Fibroblast of lung (primary cell): ENCODE results near the gene PGM5. TPM values are rescaled to one million over a fixed set of nuclear protein-coding genes. Genes with fewer than 3 reads are reported as not detected.

Experiments
- DNase-seq, 2 donors: peaks; one replicate each; pipeline versions ENCODE4 v3.0.0 to v3.0.0-alpha.2; 2010; ENCODE audit warnings: low read depth in 2 of 2
- H2AFZ ChIP-seq: 2 replicates; pipeline ENCODE4 v1.5.1; 2012; ENCODE audit warnings: low read length, control low read depth, inconsistent platforms
- H3K27ac ChIP-seq: 2 replicates; pipeline ENCODE4 v1.5.1; 2011; ENCODE audit warnings: low read length, control low read depth; ENCODE audit not compliant: insufficient read depth
- H3K27me3 ChIP-seq: 2 replicates; pipeline ENCODE4 v1.5.1; 2011; ENCODE audit warnings: mild to moderate bottlenecking, low read length; ENCODE audit not compliant: control insufficient read depth, insufficient read depth
- H3K36me3 ChIP-seq: 2 replicates; pipeline ENCODE4 v1.5.1; 2011; ENCODE audit warnings: low read length; ENCODE audit not compliant: control insufficient read depth, insufficient read depth
- H3K4me1 ChIP-seq: 2 replicates; pipeline ENCODE4 v1.5.1; 2011; ENCODE audit warnings: low read length; ENCODE audit not compliant: control insufficient read depth, insufficient read depth; ENCODE audit errors: extremely low read depth
- H3K4me2 ChIP-seq: 2 replicates; pipeline ENCODE4 v1.5.1; 2011; ENCODE audit warnings: low read length, control low read depth; ENCODE audit not compliant: insufficient read depth; ENCODE audit errors: extremely low read depth
- H3K4me3 ChIP-seq, 4 experiments: fragments of 200-600 bp in 1 of 4; sonication (generic) in 1 of 4; replicated peaks in 1 of 4; 2 replicates each; pipeline ENCODE4 v1.5.1; 2011 to 2016; ENCODE audit warnings: low read length in 4 of 4, low read depth in 3 of 4, mild to moderate bottlenecking in 3 of 4, control low read depth in 2 of 4, inconsistent platforms in 1 of 4, mixed read lengths in 1 of 4; ENCODE audit not compliant: insufficient read depth in 1 of 4; ENCODE audit errors: control extremely low read depth in 1 of 4
- H3K79me2 ChIP-seq: 2 replicates; pipeline ENCODE4 v1.5.1; 2012; ENCODE audit warnings: mild to moderate bottlenecking, low read length, inconsistent platforms; ENCODE audit not compliant: control insufficient read depth, insufficient read depth
- H3K9ac ChIP-seq: 2 replicates; pipeline ENCODE4 v1.5.1; 2011; ENCODE audit warnings: mild to moderate bottlenecking, low read length, control low read depth; ENCODE audit not compliant: insufficient read depth
- H3K9me3 ChIP-seq: 2 replicates; pipeline ENCODE4 v1.5.1; 2012; ENCODE audit warnings: low read depth, low read length; ENCODE audit not compliant: control insufficient read depth, insufficient read depth
- H4K20me1 ChIP-seq: 2 replicates; pipeline ENCODE4 v1.5.1; 2011; ENCODE audit warnings: low read length; ENCODE audit not compliant: control insufficient read depth, insufficient read depth; ENCODE audit errors: extremely low read depth
- EZH2 ChIP-seq: IDR thresholded peaks from 2 replicates; pipeline ENCODE4 v1.5.1; 2012; ENCODE audit warnings: low read length, control low read depth, mild to moderate bottlenecking; ENCODE audit errors: missing control alignments
- polyA plus RNA-seq, 2 donors: library from polyadenylated mRNA; depleted of rRNA in 1 of 2; stranded (reverse) in 1 of 2; unstranded in 1 of 2; fragments of >200 nt; gene quantifications; 2 replicates each; pipeline ENCODE4 v1.2.1, GENCODE V29; 2011 to 2012; ENCODE audit warnings: missing spikeins in 1 of 2
- total RNA-seq: library from RNA; depleted of rRNA; stranded (reverse); fragments of >200 nt; gene quantifications from 2 replicates; pipeline ENCODE4 v1.2.1, GENCODE V29; 2014
- TF ChIP-seq, protein P1 (sequence below), 2 donors: IDR thresholded peaks in 1 of 2; conservative IDR thresholded peaks in 1 of 2; 1 replicate in 1 of 2; 2 replicates in 1 of 2; pipeline ENCODE4 v1.5.1; 2011 to 2012; ENCODE audit warnings: low read length in 2 of 2, control low read depth in 1 of 2, inconsistent platforms in 1 of 2, low read depth in 1 of 2, mild to moderate bottlenecking in 1 of 2

The PGM5 gene
- total and polyA plus RNA-seq, 2 donors (not counting 1 experiment from before 2014, with no cell fraction given) = 42.6 to 113 TPM

GRCh38 chr9:68513981-68514380, 157.6 kb downstream of the PGM5 start:
- Histone ChIP-seq H3K9ac (no peak overlapping the region), H3K4me3 (no peak overlapping the region), H3K4me1 (peaks cover 8% of the 10 kb centered on the region), H2AFZ (no peak overlapping the region), H3K9me3 (no peaks in the 10 kb centered on the region), H3K36me3 (no peaks in the 10 kb centered on the region), H3K27me3 (no peaks in the 10 kb centered on the region), H3K4me2 (no peak overlapping the region), H3K79me2 (no peaks in the 10 kb centered on the region), H3K27ac (no peak overlapping the region), H4K20me1 (no peaks in the 10 kb centered on the region)
- DNase-seq = no peak
- TF ChIP-seq EZH2 = no peak
- TF ChIP-seq, protein P1, sequence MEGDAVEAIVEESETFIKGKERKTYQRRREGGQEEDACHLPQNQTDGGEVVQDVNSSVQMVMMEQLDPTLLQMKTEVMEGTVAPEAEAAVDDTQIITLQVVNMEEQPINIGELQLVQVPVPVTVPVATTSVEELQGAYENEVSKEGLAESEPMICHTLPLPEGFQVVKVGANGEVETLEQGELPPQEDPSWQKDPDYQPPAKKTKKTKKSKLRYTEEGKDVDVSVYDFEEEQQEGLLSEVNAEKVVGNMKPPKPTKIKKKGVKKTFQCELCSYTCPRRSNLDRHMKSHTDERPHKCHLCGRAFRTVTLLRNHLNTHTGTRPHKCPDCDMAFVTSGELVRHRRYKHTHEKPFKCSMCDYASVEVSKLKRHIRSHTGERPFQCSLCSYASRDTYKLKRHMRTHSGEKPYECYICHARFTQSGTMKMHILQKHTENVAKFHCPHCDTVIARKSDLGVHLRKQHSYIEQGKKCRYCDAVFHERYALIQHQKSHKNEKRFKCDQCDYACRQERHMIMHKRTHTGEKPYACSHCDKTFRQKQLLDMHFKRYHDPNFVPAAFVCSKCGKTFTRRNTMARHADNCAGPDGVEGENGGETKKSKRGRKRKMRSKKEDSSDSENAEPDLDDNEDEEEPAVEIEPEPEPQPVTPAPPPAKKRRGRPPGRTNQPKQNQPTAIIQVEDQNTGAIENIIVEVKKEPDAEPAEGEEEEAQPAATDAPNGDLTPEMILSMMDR (conservative IDR thresholded peaks at IDR 0.05 in 1 of 2, IDR thresholded peaks at IDR 0.05 in 1 of 2; ENCODE audit: low read depth in 1 of 2, low read length in 2 of 2) = no peak

DNA sequence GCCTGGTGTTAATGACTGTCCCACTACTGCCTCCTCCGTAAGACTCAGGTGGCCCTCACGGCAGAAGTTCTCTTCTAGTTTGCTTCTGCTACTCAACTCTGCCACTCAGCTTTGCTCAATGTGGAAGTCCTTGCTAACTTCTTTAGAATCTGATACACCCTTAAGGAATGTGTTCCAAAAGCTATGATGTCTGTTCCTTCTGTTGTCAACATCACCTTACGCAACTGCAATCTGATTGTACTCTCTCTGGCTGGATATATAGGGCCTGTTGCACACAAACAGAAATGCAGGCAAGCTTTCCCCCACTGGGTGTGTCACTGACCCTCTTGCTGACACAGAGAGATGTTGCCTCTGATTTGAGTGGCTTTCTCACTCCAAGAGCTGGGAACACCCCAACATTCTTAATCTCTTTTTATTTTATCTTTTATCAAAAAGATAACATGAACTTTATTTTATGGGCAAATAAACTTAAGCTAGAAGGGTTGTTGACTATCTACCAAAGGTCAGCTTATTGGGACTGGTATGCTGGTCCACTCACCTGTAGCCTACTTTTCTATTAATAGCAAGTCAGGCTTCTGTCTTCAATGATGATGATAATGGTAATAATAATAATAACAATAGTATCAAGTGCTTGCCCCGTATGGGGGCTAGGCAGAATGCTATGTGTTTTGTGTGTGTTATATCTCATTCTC, 159.1 kb downstream of the PGM5 start:
- no peak overlapping the region for H2AFZ ChIP-seq
- H3K4me1 ChIP-seq = peaks cover 8% of the 10 kb centered on the region
- DNase-seq = peak in 1 of 2 donors; percentile 97
- H3K79me2 ChIP-seq = no peaks in the 10 kb centered on the region
- peak overlapping the region; percentile 29 for H3K4me2 ChIP-seq
- H3K9ac ChIP-seq = no peak overlapping the region
- no peak for TF ChIP-seq EZH2
- TF ChIP-seq, protein P1 (conservative IDR thresholded peaks at IDR 0.05 in 1 of 2, IDR thresholded peaks at IDR 0.05 in 1 of 2; ENCODE audit: low read depth in 1 of 2, low read length in 2 of 2) = no peak
- peak overlapping the region; percentile 11 for H3K27ac ChIP-seq
- H3K27me3 ChIP-seq = no peaks in the 10 kb centered on the region
- no peaks in the 10 kb centered on the region for H3K36me3 ChIP-seq
- H3K9me3 ChIP-seq = no peaks in the 10 kb centered on the region
- no peak overlapping the region for H3K4me3 ChIP-seq
- H4K20me1 ChIP-seq = no peaks in the 10 kb centered on the region

GRCh38 chr9:68522131-68522530, 165.7 kb downstream of the PGM5 start:
- Histone ChIP-seq H3K9ac (no peak overlapping the region), H3K27me3 (no peaks in the 10 kb centered on the region), H3K4me2 (no peak overlapping the region), H3K4me1 (no peaks in the 10 kb centered on the region), H3K27ac (no peak overlapping the region), H3K9me3 (no peaks in the 10 kb centered on the region), H3K36me3 (peaks cover 1% of the 10 kb centered on the region), H4K20me1 (no peaks in the 10 kb centered on the region), H3K79me2 (no peaks in the 10 kb centered on the region), H3K4me3 (no peak overlapping the region), H2AFZ (no peak overlapping the region)
- no peak for DNase-seq
- TF ChIP-seq EZH2 = no peak
- TF ChIP-seq, protein P1 (conservative IDR thresholded peaks at IDR 0.05 in 1 of 2, IDR thresholded peaks at IDR 0.05 in 1 of 2; ENCODE audit: low read depth in 1 of 2, low read length in 2 of 2) = no peak
